Activated B cell treated with CpG ODN at 0.5 μM for 24 hours (primary cell): ENCODE measurements around the gene UBN1. TPM values are rescaled to one million over a fixed set of nuclear protein-coding genes. Genes with fewer than 3 reads are reported as not detected.

ENCODE experiments used
- ATAC-seq: fragments of 200-7000 bp; cut with Tn5 transposase; one replicate; pipeline ENCODE4 v1.10.0; 2021; ENCODE audit warnings: low read depth, mild to moderate bottlenecking, moderate library complexity
- CTCF ChIA-PET: fragments of 350-600 bp; sonication (Branson Sonifier 250); formaldehyde crosslinking; loops from one replicate; lab custom pipeline; 2021; ENCODE audit warnings: antibody characterized with exemption; lab: Charles Lee
- POLR2A ChIA-PET: fragments of 350-600 bp; sonication (Branson Sonifier 250); formaldehyde crosslinking; loops from one replicate; lab custom pipeline; 2021; ENCODE audit warnings: antibody characterized with exemption; lab: Charles Lee
- DNase-seq: peaks from one replicate; pipeline ENCODE4 v3.0.0; 2022
- H3K27ac Mint-ChIP-seq: one replicate; pipeline ENCODE4 v1.8.0; 2020; ENCODE audit warnings: mixed read lengths
- H3K27me3 Mint-ChIP-seq: one replicate; pipeline ENCODE4 v1.8.0; 2021; ENCODE audit warnings: mixed read lengths
- H3K36me3 Mint-ChIP-seq: one replicate; pipeline ENCODE4 v1.8.0; 2021; ENCODE audit warnings: low read depth, mixed read lengths
- H3K4me1 Mint-ChIP-seq: one replicate; pipeline ENCODE4 v1.8.0; 2021; ENCODE audit warnings: mixed read lengths
- H3K4me3 Mint-ChIP-seq: one replicate; pipeline ENCODE4 v1.8.0; 2020; ENCODE audit warnings: mild to moderate bottlenecking, mixed read lengths
- H3K9me3 Mint-ChIP-seq: one replicate; pipeline ENCODE4 v1.8.0; 2020; ENCODE audit warnings: mixed read lengths
- intact Hi-C: fragments of 100-400 bp; cut with micrococcal nuclease; formaldehyde crosslinking; loops from one replicate; pipeline ENCODE4 v1.15.1; 2024
- total RNA-seq: library from RNA; stranded (reverse); gene quantifications from 2 replicates; pipeline ENCODE4 v1.2.3, GENCODE V29; 2022
- TF ChIP-seq, protein P1 (sequence below): fragments of 200-600 bp; IDR thresholded peaks from one replicate; pipeline ENCODE4 v1.8.0; 2022; ENCODE audit warnings: antibody characterized with exemption, mild to moderate bottlenecking

Gene UBN1
- total RNA-seq, 1 donor from 2014 or later = 36.1 TPM

DNA sequence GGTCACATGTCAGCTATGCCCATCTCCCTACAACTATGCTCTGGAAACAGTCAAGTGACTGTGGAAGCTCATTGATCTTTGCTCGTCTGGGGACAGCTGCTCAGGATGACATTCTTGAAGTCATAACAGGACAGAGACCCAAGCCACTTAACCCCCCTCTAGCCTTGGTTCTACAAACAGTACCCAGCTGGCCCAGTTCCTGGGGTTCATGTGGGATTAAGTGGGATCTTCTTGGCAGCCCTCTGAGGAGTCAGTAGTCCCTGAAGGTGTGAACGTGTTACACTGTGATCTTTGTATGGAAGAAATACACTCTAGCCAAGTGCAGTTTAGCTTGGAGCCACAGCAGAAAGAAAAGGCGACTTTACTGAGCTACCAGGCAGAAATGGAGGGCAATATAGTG lies 25.8 kb downstream of the UBN1 start:
- Mint-ChIP-seq H3K4me1 (no peaks in the 10 kb centered on the region), H3K36me3 (peaks cover 86% of the 10 kb centered on the region), H3K4me3 (no peak overlapping the region), H3K9me3 (no peaks in the 10 kb centered on the region), H3K27me3 (no peaks in the 10 kb centered on the region), H3K27ac (no peak overlapping the region)
- DNase-seq (no peak), ATAC-seq (no peak)
- POLR2A ChIA-PET = no interaction called here
- intact Hi-C loops = no loop called here
- CTCF ChIA-PET = no interaction called here
- TF ChIP-seq, protein P1, sequence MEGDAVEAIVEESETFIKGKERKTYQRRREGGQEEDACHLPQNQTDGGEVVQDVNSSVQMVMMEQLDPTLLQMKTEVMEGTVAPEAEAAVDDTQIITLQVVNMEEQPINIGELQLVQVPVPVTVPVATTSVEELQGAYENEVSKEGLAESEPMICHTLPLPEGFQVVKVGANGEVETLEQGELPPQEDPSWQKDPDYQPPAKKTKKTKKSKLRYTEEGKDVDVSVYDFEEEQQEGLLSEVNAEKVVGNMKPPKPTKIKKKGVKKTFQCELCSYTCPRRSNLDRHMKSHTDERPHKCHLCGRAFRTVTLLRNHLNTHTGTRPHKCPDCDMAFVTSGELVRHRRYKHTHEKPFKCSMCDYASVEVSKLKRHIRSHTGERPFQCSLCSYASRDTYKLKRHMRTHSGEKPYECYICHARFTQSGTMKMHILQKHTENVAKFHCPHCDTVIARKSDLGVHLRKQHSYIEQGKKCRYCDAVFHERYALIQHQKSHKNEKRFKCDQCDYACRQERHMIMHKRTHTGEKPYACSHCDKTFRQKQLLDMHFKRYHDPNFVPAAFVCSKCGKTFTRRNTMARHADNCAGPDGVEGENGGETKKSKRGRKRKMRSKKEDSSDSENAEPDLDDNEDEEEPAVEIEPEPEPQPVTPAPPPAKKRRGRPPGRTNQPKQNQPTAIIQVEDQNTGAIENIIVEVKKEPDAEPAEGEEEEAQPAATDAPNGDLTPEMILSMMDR = no peak

DNA sequence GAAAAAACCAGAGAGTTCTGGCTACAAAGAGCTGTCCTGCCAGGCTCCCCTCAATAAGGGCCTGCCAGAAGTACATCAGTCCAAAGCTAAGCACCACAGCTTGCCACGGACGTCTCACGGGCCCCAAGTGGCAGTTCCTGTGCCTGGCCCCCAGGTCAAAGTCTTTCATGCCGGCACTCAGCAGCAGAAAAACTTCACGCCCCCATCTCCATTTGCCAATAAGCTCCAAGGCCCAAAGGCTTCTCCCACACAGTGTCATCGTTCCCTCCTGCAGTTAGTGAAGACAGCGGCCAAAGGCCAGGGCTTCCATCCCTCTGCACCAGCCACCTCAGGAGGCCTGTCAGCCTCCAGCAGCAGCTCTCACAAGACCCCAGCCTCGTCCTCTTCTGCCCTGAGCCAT lies 27.4 kb downstream of the UBN1 start:
- Mint-ChIP-seq H3K9me3 (no peaks in the 10 kb centered on the region), H3K4me3 (no peak overlapping the region), H3K27ac (no peak overlapping the region), H3K36me3 (peaks cover 85% of the 10 kb centered on the region), H3K4me1 (no peaks in the 10 kb centered on the region), H3K27me3 (no peaks in the 10 kb centered on the region)
- intact Hi-C loops = no loop called here
- TF ChIP-seq, protein P1 = no peak
- ChIA-PET CTCF (no interaction called here), POLR2A (no interaction called here)
- DNase-seq (no peak), ATAC-seq (no peak)

DNA sequence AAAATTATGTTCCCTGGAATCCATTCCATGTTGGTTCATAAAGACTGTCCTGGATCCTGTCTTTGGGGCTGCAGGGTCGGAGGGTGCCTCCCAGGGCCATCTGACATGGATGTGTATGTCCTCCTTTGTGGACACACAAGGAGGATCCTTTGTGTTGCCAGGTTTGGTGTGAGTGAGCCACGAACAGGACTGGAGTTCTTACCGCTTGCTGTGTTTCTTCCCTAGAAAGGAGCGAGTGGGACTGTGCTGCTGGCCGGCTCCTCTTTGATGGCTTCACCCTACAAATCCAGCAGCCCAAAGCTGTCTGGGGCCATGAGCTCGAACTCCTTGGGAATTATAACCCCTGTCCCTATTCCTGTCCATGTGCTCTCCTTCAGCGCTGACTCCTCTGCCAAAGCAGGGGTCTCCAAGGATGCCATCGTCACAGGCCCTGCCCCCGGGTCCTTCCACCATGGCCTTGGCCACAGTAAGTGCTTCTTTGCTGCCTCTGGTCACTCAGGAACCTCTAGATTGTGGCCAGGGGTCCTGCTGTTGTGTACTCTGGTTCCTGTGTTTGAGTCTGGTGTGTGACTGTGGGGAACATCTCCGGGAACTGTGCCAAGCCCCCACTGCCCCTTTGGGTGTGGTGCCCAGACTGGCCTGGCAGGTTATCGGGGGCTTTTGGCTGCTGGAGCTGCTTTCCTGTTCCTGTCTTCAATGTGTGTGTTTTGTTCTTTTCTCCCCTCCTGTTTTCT lies 29.5 kb downstream of the UBN1 start:
- ATAC-seq = no peak
- H3K36me3 Mint-ChIP-seq = peaks cover 86% of the 10 kb centered on the region
- H3K27me3 Mint-ChIP-seq = no peaks in the 10 kb centered on the region
- ChIA-PET CTCF (no interaction called here), POLR2A (no interaction called here)
- no peaks in the 10 kb centered on the region for H3K9me3 Mint-ChIP-seq
- H3K4me3 Mint-ChIP-seq = no peak overlapping the region
- no peak overlapping the region for H3K27ac Mint-ChIP-seq
- no peak for DNase-seq
- TF ChIP-seq, protein P1 = no peak
- no peaks in the 10 kb centered on the region for H3K4me1 Mint-ChIP-seq
- intact Hi-C loops = no loop called here

DNA sequence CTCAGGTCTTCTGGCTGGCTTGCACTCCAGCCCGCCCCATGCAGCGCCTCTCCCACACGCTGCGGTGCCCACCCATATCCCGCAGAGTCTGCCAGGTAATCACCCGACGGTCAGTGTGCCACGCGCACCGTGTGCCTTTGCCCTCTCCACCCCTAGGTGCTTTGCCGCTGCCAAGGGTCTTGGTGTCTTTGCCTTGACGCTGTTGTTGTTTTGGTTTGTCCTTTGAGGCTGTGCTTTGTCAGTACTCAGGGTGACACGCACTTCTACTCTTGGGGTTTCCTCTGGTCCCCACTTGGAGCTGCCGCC lies 30.1 kb downstream of the UBN1 start:
- Mint-ChIP-seq H3K27me3 (no peaks in the 10 kb centered on the region), H3K9me3 (no peaks in the 10 kb centered on the region), H3K36me3 (peaks cover 88% of the 10 kb centered on the region), H3K4me3 (no peak overlapping the region), H3K4me1 (no peaks in the 10 kb centered on the region), H3K27ac (no peak overlapping the region)
- no peak for DNase-seq
- no peak for ATAC-seq
- TF ChIP-seq, protein P1 = no peak
- ChIA-PET POLR2A (no interaction called here), CTCF (no interaction called here)
- intact Hi-C loops = no loop called here

DNA sequence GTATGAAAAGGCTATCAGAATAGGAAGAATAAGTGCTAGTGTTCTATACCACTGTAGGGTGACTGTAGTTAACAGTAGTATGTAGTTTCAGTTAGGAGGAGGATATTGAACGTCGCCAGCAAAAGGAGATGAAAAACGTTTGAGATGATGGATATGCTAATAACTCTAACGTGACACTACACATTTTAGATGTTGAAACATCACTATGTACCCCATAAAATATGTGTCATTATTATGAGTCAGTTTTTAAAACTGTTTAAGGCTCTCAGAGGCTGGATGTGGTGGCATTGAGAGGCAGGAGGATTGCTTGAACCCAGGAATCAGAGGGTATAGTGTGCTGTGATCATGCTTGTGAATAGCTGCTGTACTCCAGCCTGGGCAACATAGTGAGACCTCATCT lies 31.8 kb downstream of the UBN1 start:
- DNase-seq (no peak), ATAC-seq (no peak)
- POLR2A ChIA-PET = no interaction called here
- TF ChIP-seq, protein P1 = no peak
- no peak overlapping the region for H3K4me3 Mint-ChIP-seq
- CTCF ChIA-PET = no interaction called here
- H3K27ac Mint-ChIP-seq = no peak overlapping the region
- H3K4me1 Mint-ChIP-seq = no peaks in the 10 kb centered on the region
- H3K27me3 Mint-ChIP-seq = no peaks in the 10 kb centered on the region
- H3K36me3 Mint-ChIP-seq = peaks cover 88% of the 10 kb centered on the region
- no peaks in the 10 kb centered on the region for H3K9me3 Mint-ChIP-seq
- intact Hi-C loops = no loop called here
